Esophagus (tissue), 2 donors: Measurements from ENCODE around the gene C19orf25. TPM values are rescaled to one million over a fixed set of nuclear protein-coding genes. Genes with fewer than 3 reads are reported as not detected.

Experiments used
- H3K27ac ChIP-seq, 2 donors: one replicate each; pipeline ENCODE4 v1.5.1; 2013; ENCODE audit warnings: low read depth in 2 of 2, mild to moderate bottlenecking in 2 of 2, inconsistent platforms in 1 of 2, low read length in 1 of 2, moderate library complexity in 1 of 2
- H3K27me3 ChIP-seq, 2 donors: one replicate each; pipeline ENCODE4 v1.6.1; 2013; ENCODE audit warnings: low read length in 2 of 2, control low read depth in 1 of 2, mild to moderate bottlenecking in 1 of 2; ENCODE audit not compliant: insufficient read depth in 2 of 2, control insufficient read depth in 1 of 2
- H3K36me3 ChIP-seq, 2 donors: one replicate each; pipeline ENCODE4 v1.6.1; 2013; ENCODE audit warnings: low read length in 1 of 2; ENCODE audit not compliant: control insufficient read depth in 2 of 2, insufficient read depth in 2 of 2
- H3K4me1 ChIP-seq, 2 donors: one replicate each; pipeline ENCODE4 v1.6.1; 2013; ENCODE audit warnings: low read length in 1 of 2; ENCODE audit not compliant: control insufficient read depth in 2 of 2, insufficient read depth in 2 of 2
- H3K4me3 ChIP-seq, 2 donors: one replicate each; pipeline ENCODE4 v1.5.1; 2013; ENCODE audit warnings: low read length in 2 of 2, mild to moderate bottlenecking in 2 of 2, low read depth in 1 of 2, moderate library complexity in 1 of 2
- H3K9me3 ChIP-seq, 2 donors: one replicate each; pipeline ENCODE4 v1.6.1; 2013; ENCODE audit warnings: mild to moderate bottlenecking in 2 of 2, low read depth in 1 of 2, low read length in 1 of 2, moderate library complexity in 1 of 2; ENCODE audit not compliant: control insufficient read depth in 2 of 2, insufficient read depth in 1 of 2
- WGBS, 2 donors: extraction: QIAGEN DNeasy Blood & Tissue Kit; methylation state at CpG; one replicate each; pipeline ENCODE4 v1.1.7; 2013; 5-methylcytosine and 5-hydroxymethylcytosine counted together
- polyA plus RNA-seq, 2 donors: library from polyadenylated mRNA; stranded (reverse); fragments of 200-250 nt; gene quantifications; one replicate each; pipeline ENCODE4 v1.2.3, GENCODE V29; 2013
- donor health status: healthy with polysubstance abuse.
- donor health status: Bipolar disorder and iron deficiency.

The C19orf25 gene
- polyA plus RNA-seq, 2 donors = 17.8 to 28.1 TPM

DNA sequence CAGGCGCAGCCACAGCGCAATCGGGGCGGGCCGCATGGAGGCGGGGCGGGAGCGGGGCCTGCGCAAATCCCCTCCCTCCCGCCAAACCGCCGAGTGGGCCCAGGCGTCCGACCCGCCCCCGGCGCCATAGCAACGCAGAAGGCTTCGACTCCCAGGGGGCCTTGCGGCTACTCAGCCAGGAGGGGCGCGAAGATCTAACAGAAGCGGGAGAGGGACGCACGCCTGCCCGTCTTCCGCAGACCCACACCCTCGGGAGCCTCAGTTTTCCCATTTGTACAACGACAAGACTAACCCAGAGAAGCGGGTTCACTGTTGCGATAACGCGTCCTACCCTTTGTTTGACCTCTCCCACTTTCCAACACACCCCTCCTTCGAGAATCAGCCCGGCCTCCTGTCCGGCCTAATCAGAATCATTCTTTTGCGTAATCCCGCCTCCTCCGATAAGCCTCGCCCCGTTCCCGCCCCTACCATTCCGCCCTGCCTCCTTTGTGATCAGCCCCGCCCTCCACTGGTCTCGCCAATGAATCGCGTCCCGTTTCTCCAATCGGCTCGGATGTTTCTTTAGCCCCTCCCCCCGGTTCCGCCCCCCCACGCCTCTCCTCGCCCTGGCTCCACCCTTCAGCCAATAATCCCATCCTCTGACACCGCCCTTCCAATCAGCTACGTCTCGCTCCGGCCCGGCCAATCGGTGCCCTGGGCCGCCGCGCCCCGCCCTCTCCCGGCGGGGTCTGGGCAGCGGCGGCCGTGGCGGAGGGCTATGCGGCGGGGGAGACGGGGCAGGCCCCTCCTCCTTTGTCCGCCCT lies 11.5 kb upstream of the C19orf25 start, which contains the start of gene PCSK4:
PCSK4 (minus strand) TSS at position 40 of the 803 bp plus-strand sequence; CDS start at position 36, 4 bp downstream.
- Histone ChIP-seq H3K36me3 (no peaks in the 10 kb centered on the region), H3K9me3 (no peaks in the 10 kb centered on the region), H3K4me1 (peaks cover 0 to 5% of the 10 kb centered on the region in 2 donors), H3K4me3 (peak within 1 kb of the TSS; percentile 49 to 71), H3K27ac (peak within 1 kb of the TSS; percentile 83 to 87), H3K27me3 (no peaks in the 10 kb centered on the region)
- 1% methylated on average over 70 to 74 of the region's 74 CpGs for WGBS, 2 donors

DNA sequence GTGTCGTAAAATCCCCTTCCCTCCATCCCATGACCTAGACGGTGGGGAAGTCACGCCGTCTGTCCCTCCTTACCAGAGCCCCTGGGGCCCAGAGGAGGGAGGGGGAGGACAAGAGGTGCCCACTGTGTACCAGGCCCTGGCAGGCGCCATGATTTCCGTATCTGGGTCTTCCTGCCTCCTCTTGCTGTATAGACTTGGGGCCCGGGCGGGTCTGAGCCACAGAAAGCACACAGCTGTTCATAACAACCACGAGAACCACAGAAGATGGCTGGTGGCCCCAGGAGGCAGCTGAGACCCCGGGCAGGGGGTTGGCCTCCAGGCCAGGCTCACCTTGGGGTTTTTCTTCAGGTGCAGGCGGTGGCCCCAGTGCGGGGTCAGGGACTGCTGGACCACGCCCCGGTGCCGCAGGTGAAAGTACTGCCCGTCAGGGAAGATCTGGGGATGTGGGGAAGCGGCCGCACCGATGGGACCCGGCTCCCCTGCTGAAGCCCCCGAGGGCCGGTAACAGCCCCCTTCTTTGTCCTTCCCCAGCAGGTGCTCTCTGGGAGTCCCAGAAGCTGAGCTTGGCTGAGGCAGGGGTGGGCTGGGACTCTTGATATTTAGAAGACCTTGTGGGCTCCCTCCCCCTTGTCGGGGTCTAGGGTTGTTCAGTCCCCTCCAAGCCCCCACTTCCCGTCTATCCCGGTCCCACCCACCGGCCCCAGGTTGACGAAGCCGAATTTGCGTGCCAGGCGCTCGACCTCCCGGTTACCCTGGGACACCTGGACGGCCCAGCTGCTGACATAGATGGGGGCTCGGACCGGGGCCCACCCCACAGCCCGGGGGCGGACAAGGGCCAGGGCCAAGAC lies 10.7 kb upstream of the C19orf25 start:
- Histone ChIP-seq H3K36me3 (no peaks in the 10 kb centered on the region), H3K27me3 (no peaks in the 10 kb centered on the region), H3K4me3 (peak overlapping the region; percentile 42 to 55), H3K27ac (peak overlapping the region; percentile 83 to 87), H3K4me1 (peaks cover 0 to 5% of the 10 kb centered on the region in 2 donors), H3K9me3 (no peaks in the 10 kb centered on the region)
- WGBS, 2 donors = 21 to 24% methylated on average over 36 to 37 of the region's 37 CpGs

DNA sequence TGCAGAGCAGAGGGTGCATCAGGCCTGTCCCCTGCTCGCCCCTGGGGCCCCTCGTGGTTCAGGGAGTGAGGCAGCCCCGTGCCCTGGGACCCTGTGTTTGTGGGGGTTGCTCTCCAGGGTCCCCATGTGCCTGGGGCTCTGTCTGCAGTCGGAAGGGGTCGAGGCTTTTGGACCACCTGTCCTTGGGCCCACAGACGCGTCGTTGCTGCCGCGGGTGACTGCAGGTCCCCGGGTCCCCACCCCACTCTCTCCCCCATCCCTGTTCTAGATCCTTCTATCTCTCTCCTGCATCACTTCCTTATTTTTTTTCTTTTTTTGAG lies 9.2 kb upstream of the C19orf25 start:
- Histone ChIP-seq H3K27me3 (no peaks in the 10 kb centered on the region), H3K36me3 (no peaks in the 10 kb centered on the region), H3K27ac (no peak overlapping the region), H3K9me3 (no peaks in the 10 kb centered on the region), H3K4me1 (peaks cover 0 to 5% of the 10 kb centered on the region in 2 donors), H3K4me3 (no peak overlapping the region)
- 88 to 89% methylated on average over 11 of the region's 11 CpGs for WGBS, 2 donors

DNA sequence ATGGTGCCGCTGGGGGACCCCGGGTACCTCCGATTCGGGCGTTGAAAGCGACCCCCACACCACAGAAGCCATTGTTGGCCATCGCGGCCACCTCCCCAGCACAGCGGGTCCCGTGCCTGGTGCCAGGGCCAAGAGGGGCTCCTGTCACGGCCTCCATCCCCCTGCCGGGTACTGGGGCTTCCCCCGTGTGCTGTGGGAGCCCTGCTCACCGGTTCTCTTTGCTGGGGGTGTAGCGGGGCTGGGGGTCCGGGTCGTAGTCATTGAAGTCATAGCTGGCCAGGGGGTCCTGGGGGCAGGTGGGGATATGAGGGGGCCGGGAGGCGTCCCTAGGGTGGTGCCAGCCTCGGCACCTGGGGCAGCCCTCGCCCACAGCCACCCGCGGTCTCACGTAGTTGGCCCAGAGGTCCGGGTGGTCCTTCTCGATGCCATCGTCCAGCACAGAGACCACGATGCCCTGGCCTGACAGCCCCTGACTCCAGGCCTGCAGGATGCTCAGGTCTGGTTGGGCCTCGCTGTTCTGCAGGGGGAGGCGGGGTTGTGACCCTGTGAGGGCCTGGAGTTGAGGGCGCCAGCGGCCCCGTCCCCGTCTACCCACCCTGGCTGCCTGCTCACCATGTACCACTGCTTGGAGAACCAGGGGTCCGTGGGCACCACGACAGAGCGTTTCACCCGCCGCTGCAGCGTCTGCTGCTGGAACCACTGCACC lies 8.7 kb upstream of the C19orf25 start:
- 91 to 92% methylated on average over 38 to 40 of the region's 40 CpGs for WGBS, 2 donors
- Histone ChIP-seq H3K36me3 (no peaks in the 10 kb centered on the region), H3K4me1 (peaks cover 0 to 5% of the 10 kb centered on the region in 2 donors), H3K27ac (no peak overlapping the region), H3K9me3 (no peaks in the 10 kb centered on the region), H3K27me3 (no peaks in the 10 kb centered on the region), H3K4me3 (no peak overlapping the region)

DNA sequence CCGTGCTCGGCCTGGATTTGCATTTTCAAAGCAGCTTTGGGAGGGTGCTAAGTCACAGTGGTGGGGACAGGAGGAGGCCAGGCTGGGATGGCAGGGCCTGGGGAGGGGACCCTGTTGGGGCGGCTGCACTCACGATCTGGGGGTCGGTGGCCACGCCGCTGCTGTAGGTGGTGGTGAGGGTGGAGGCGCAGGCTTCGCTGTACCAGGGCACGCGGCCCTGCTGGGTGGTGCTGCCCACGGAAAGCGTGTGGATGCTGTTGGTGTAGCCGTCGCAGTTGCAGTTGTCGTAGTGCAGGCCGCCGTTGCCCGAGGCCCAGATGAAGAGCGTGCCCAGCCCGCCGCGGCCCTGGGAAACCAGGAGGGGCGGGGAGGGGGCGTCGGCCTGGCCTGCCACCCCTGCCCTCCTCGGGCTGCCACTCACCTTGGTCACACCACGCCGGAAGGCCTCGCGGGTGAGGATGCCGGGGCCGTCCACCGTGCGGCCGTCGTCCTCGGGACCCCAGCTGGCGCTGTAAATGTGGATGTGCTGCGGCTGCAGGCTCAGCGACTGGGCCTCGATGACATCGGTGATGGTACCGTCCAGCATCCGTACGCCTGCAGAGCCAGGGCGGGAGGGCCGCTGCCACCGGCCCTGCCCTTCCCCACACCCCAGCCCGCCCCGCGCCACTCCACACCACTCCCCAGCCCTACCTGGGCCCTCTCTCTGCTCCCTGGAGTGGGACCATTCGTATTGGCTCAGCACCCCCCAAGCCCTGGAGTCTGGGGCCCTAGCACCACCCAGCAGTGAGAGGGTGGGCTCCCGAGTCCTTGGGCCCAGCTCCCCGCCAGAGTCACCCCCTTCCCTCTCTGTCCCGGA lies 7.9 kb upstream of the C19orf25 start:
- Histone ChIP-seq H3K36me3 (no peaks in the 10 kb centered on the region), H3K27ac (no peak overlapping the region), H3K9me3 (no peaks in the 10 kb centered on the region), H3K27me3 (no peaks in the 10 kb centered on the region), H3K4me3 (no peak overlapping the region), H3K4me1 (peaks cover 0 to 5% of the 10 kb centered on the region in 2 donors)
- WGBS, 2 donors = 94 to 95% methylated on average over 47 to 56 of the region's 56 CpGs

DNA sequence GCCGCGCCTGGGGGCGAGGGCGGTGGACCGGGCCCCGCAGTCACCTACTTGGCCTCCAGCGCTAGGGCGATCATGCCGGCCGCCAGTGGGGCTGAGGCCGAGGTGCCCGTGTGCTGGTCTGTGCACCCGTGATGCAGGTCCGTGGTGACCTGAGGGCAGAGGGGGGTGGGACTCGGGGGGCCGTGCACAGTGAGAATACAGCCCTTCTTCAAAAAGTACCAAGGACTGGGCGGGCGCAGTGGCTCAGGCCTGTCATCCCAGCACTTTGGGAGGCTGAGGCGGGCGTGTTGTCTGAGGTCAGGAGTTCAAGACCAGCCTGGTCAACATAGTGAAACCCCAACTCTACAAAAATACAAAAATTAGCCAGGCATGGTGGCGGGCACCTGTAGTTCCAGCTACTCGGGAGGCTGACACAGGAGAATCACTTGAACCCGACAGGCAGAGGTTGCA lies 5.0 kb upstream of the C19orf25 start:
- 90 to 94% methylated on average over 23 of the region's 23 CpGs for WGBS, 2 donors
- no peaks in the 10 kb centered on the region for H3K36me3 ChIP-seq
- no peaks in the 10 kb centered on the region for H3K27me3 ChIP-seq
- H3K4me1 ChIP-seq = peaks cover 0 to 3% of the 10 kb centered on the region in 2 donors
- H3K27ac ChIP-seq = no peak overlapping the region
- no peaks in the 10 kb centered on the region for H3K9me3 ChIP-seq
- no peak overlapping the region for H3K4me3 ChIP-seq

DNA sequence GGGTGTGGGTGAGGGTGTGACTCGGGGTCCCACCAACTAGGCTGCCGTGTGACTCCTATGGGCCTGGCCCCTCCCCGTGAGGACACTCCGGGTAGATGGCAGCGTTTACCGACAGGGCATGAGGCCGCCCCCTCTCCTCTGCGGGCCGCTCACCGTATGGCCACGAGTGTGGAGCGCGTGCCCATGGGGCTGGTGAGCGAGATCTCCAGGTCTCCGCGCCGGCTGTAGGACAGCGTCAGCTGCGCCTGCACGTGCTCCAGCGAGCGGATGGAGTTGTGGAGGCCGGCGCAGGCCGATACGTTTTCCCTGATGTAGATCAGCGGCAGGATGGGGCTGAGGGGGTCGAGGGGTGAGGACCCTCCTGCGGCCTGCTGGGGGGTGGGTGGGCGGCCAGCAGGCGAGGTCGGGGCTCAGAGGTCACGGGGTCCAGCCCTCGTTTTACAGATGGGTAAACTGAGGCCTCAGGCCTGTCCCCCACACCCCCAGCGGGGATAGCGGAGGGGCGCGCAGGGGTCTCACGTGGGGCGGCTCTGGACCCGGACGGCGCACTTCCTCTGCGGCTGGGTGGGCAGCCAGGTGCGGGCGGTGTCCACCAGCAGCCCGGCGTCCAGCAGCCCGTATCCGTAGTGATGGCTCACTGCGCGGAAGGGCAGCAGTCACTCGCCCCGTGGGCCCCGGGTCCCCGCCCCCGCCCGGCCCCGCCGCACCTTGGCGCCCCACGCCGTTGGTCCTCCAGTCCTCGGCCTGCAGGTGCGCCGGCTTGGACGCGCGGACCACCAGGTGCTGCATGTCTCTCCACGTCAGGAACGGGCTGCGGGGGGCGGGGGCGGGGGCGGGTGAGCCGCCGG lies 4.3 kb upstream of the C19orf25 start:
- no peaks in the 10 kb centered on the region for H3K36me3 ChIP-seq
- no peaks in the 10 kb centered on the region for H3K9me3 ChIP-seq
- no peak overlapping the region for H3K27ac ChIP-seq
- WGBS, 2 donors = 91 to 92% methylated on average over 69 to 77 of the region's 77 CpGs
- no peak overlapping the region for H3K4me3 ChIP-seq
- no peaks in the 10 kb centered on the region for H3K27me3 ChIP-seq
- H3K4me1 ChIP-seq = peaks cover 0 to 5% of the 10 kb centered on the region in 2 donors

- Histone ChIP-seq H3K4me1 (peaks cover 0 to 6% of the 10 kb centered on the region in 2 donors), H3K4me3 (no peak overlapping the region), H3K27me3 (no peaks in the 10 kb centered on the region), H3K36me3 (no peaks in the 10 kb centered on the region), H3K27ac (no peak overlapping the region), H3K9me3 (no peaks in the 10 kb centered on the region)
- 80 to 84% methylated on average over 37 of the region's 37 CpGs for WGBS, 2 donors
Observed at GRCh38 chr19:1482361-1483130, 3.5 kb upstream of the C19orf25 start.
